BLaER1 (cell line): ENCODE data around the gene ARVCF.
A peak's percentile ranks its signal among the peaks of the same experiment; 100 is the strongest.

Source experiments
- H3K27ac ChIP-seq: shearing (Covaris generic); formaldehyde crosslinking; 2 replicates; pipeline ENCODE4 v1.8.1; 2022
- H3K27me3 ChIP-seq: shearing (Covaris generic); formaldehyde crosslinking; 2 replicates; pipeline ENCODE4 v1.8.1; 2022
- H3K36me3 ChIP-seq: shearing (Covaris generic); formaldehyde crosslinking; 2 replicates; pipeline ENCODE4 v1.8.1; 2022
- H3K4me1 ChIP-seq: shearing (Covaris generic); formaldehyde crosslinking; 2 replicates; pipeline ENCODE4 v1.8.1; 2022
- H3K4me2 ChIP-seq: shearing (Covaris generic); formaldehyde crosslinking; 2 replicates; pipeline ENCODE4 v1.8.1; 2022
- H3K4me3 ChIP-seq: shearing (Covaris generic); formaldehyde crosslinking; 2 replicates; pipeline ENCODE4 v1.8.1; 2022
- H3K9ac ChIP-seq: shearing (Covaris generic); formaldehyde crosslinking; 2 replicates; pipeline ENCODE4 v1.8.1; 2022
- H3K9me3 ChIP-seq: shearing (Covaris generic); formaldehyde crosslinking; 2 replicates; pipeline ENCODE4 v1.8.1; 2022
- H4K20me1 ChIP-seq: shearing (Covaris generic); formaldehyde crosslinking; 2 replicates; pipeline ENCODE4 v1.8.1; 2022
- Cebpa-rat ChIP-seq: shearing (Covaris generic); IDR thresholded peaks from 2 replicates; pipeline ENCODE4 v1.8.1; 2022

Gene ARVCF

GRCh38 chr22:19960491-19961200, 56.0 kb downstream of the ARVCF start:
- TF ChIP-seq Cebpa-rat = no peak
- Histone ChIP-seq H3K4me3 (no peak overlapping the region), H3K4me1 (peaks cover 73% of the 10 kb centered on the region), H3K9me3 (no peaks in the 10 kb centered on the region), H3K36me3 (peaks cover 64% of the 10 kb centered on the region), H3K27ac (0 out of 2 replicates have a peak overlapping the region, but pooled peaks have one; percentile 51), H4K20me1 (peaks cover 91% of the 10 kb centered on the region), H3K4me2 (no peak overlapping the region), H3K9ac (0 out of 2 replicates have a peak overlapping the region, but pooled peaks have one; percentile 5), H3K27me3 (no peaks in the 10 kb centered on the region)

- no peak for TF ChIP-seq Cebpa-rat
- no peak overlapping the region for H3K9ac ChIP-seq
Observed at GRCh38 chr22:19959587-19960490, 56.8 kb downstream of the ARVCF start.

DNA sequence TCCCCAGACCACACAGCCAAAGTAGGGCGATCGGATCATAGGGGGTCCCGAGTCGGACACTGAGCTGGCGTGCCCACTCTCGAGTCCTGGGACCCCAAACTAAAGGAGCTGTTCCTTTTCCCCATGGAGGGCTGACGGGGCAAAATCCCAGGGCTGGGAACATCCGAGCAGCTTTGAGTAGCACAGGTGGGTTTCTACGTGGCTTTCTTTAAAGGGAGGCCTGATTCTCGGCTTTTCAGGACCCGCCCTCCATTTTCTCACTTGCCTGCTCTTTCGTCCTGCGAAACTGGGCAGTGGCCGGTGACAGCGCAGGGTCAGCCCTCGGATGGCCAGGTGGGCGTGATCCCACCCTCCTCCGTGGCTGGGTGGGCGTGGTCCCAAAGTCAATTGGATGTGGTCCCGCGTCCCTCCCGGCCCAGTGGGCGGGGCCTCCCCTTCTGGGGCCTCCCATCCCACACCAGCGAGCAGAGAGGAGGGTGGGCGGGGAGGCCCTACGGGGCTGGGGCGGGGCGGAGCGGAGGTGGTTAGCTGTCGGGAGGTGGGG, 57.5 kb downstream of the ARVCF start:
- H3K4me2 ChIP-seq = peak overlapping the region; percentile 68
- 0 out of 2 replicates have a peak overlapping the region, but pooled peaks have one; percentile 13 for H3K27ac ChIP-seq
- H3K4me3 ChIP-seq = no peak overlapping the region

More at GRCh38 chr22:19959587-19960490, 56.8 kb downstream of the ARVCF start:
- Histone ChIP-seq H3K4me3 (no peak overlapping the region), H3K36me3 (peaks cover 65% of the 10 kb centered on the region), H3K27me3 (no peaks in the 10 kb centered on the region), H3K27ac (peak overlapping the region; percentile 49; the same call in 1 of the 2 replicates), H3K9me3 (no peaks in the 10 kb centered on the region), H3K4me2 (peak overlapping the region; percentile 50), H4K20me1 (peaks cover 96% of the 10 kb centered on the region), H3K4me1 (peaks cover 81% of the 10 kb centered on the region)

GRCh38 chr22:19958083-19959042, 58.3 kb downstream of the ARVCF start:
- H3K4me1 ChIP-seq = peaks cover 96% of the 10 kb centered on the region
- H3K4me3 ChIP-seq = no peak overlapping the region
- 0 out of 2 replicates have a peak overlapping the region, but pooled peaks have one; percentile 13 for H3K27ac ChIP-seq
- no peak for TF ChIP-seq Cebpa-rat
- peaks cover 99% of the 10 kb centered on the region for H4K20me1 ChIP-seq
- H3K9ac ChIP-seq = no peak overlapping the region
- peak overlapping the region; percentile 68 for H3K4me2 ChIP-seq
- H3K27me3 ChIP-seq = no peaks in the 10 kb centered on the region
- no peaks in the 10 kb centered on the region for H3K9me3 ChIP-seq
- peaks cover 52% of the 10 kb centered on the region for H3K36me3 ChIP-seq

More for the DNA sequence above, 57.5 kb downstream of the ARVCF start:
- peaks cover 96% of the 10 kb centered on the region for H4K20me1 ChIP-seq
- H3K4me1 ChIP-seq = peaks cover 89% of the 10 kb centered on the region
- TF ChIP-seq Cebpa-rat = no peak
- no peak overlapping the region for H3K9ac ChIP-seq
- no peaks in the 10 kb centered on the region for H3K27me3 ChIP-seq
- H3K36me3 ChIP-seq = peaks cover 60% of the 10 kb centered on the region
- no peaks in the 10 kb centered on the region for H3K9me3 ChIP-seq

DNA sequence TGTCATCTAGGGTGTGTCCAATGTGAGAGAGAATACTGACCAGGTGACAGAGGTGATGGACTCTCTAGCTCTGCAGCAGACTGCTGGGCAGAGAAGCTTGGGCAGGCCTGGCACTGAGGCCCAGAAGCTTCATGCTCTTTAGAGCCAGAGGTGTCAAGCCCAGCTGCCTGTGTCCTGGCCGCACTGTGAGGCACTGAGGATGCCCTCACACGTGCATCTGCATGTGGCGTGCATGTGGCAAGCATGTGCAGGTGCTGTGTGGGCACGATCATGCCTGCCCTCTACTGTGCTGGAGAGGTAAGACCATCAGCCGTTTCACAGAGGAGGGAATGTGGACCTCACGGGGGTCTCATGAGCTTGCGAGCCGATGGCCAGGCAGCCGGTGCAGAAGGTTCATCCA, 59.2 kb downstream of the ARVCF start:
- H3K4me2 ChIP-seq = no peak overlapping the region

GRCh38 chr22:19955241-19956128, 61.1 kb downstream of the ARVCF start:
- Histone ChIP-seq H3K4me3 (0 out of 2 replicates have a peak overlapping the region, but pooled peaks have one; percentile 15), H3K9ac (peak overlapping the region; percentile 63), H3K36me3 (peaks cover 40% of the 10 kb centered on the region), H4K20me1 (peaks cover 98% of the 10 kb centered on the region), H3K27ac (peak overlapping the region; percentile 42), H3K4me1 (peaks cover 99% of the 10 kb centered on the region), H3K4me2 (peak overlapping the region; percentile 84), H3K9me3 (no peaks in the 10 kb centered on the region), H3K27me3 (no peaks in the 10 kb centered on the region)
- no peak for TF ChIP-seq Cebpa-rat

More for the DNA sequence above, 59.2 kb downstream of the ARVCF start:
- TF ChIP-seq Cebpa-rat = no peak
- Histone ChIP-seq H3K4me3 (no peak overlapping the region), H3K9ac (no peak overlapping the region), H3K27me3 (no peaks in the 10 kb centered on the region), H3K27ac (no peak overlapping the region), H3K36me3 (peaks cover 43% of the 10 kb centered on the region), H4K20me1 (peaks cover 99% of the 10 kb centered on the region), H3K9me3 (no peaks in the 10 kb centered on the region), H3K4me1 (peaks cover 100% of the 10 kb centered on the region)

GRCh38 chr22:19951346-19951745, 65.3 kb downstream of the ARVCF start:
- peak overlapping the region; percentile 38; the same call in 1 of the 2 replicates for H3K27ac ChIP-seq
- H3K4me1 ChIP-seq = peaks cover 97% of the 10 kb centered on the region
- H3K9ac ChIP-seq = no peak overlapping the region
- peaks cover 63% of the 10 kb centered on the region for H4K20me1 ChIP-seq
- H3K9me3 ChIP-seq = no peaks in the 10 kb centered on the region
- H3K4me3 ChIP-seq = no peak overlapping the region
- H3K4me2 ChIP-seq = peak overlapping the region; percentile 42
- peaks cover 41% of the 10 kb centered on the region for H3K36me3 ChIP-seq
- no peak for TF ChIP-seq Cebpa-rat
- no peaks in the 10 kb centered on the region for H3K27me3 ChIP-seq
